T-helper 17 cell (primary cell): Measurements from ENCODE around the gene SNTA1. TPM values are rescaled to one million over a fixed set of nuclear protein-coding genes. Genes with fewer than 3 reads are reported as not detected.
"Not testable (repeated sequence)": the region's sequence is repeated elsewhere in the genome, so short reads cannot be mapped to it uniquely, and the experiment has no call there.

Source experiments
- ATAC-seq: fragments of 150-1000 bp; cut with Tn5 transposase; 2 replicates; pipeline ENCODE4 v1.10.0; 2021; ENCODE audit warnings: mild to moderate bottlenecking, moderate library complexity
- DNase-seq, 3 donors: peaks; one replicate each; pipeline versions ENCODE4 v3.0.0 to v3.0.0-alpha.2; 2020 to 2021
- H3K9me3 ChIP-seq: one replicate; pipeline ENCODE4 v1.7.0; 2013; ENCODE audit warnings: low read length, mild to moderate bottlenecking; ENCODE audit not compliant: control insufficient read depth, poor library complexity, severe bottlenecking
- H3K27ac Mint-ChIP-seq: one replicate; pipeline ENCODE4 v1.8.0; 2022; ENCODE audit warnings: mild to moderate bottlenecking, moderate library complexity, mixed read lengths
- H3K27me3 Mint-ChIP-seq: one replicate; pipeline ENCODE4 v1.8.0; 2022; ENCODE audit warnings: mixed read lengths
- H3K36me3 Mint-ChIP-seq: one replicate; pipeline ENCODE4 v1.8.0; 2022; ENCODE audit warnings: low read depth, mixed read lengths
- H3K4me1 Mint-ChIP-seq: one replicate; pipeline ENCODE4 v1.8.0; 2022; ENCODE audit warnings: mild to moderate bottlenecking, mixed read lengths
- H3K4me3 Mint-ChIP-seq: one replicate; pipeline ENCODE4 v1.8.0; 2022; ENCODE audit warnings: mild to moderate bottlenecking, moderate library complexity, mixed read lengths
- total RNA-seq, 4 donors: library from RNA in 2 of 4; stranded (reverse) in 2 of 4; gene quantifications; one replicate each; pipeline ENCODE4 v1.2.3 and lab custom pipeline; 2022 to 2026

Gene SNTA1
- total RNA-seq, 2 donors from 2014 or later = 5.6 to 6.6 TPM

GRCh38 chr20:33456916-33457642, 13.5 kb upstream of the SNTA1 start:
- H3K36me3 Mint-ChIP-seq, H3K4me3 Mint-ChIP-seq, H3K9me3 ChIP-seq, H3K4me1 Mint-ChIP-seq, H3K27ac Mint-ChIP-seq, H3K27me3 Mint-ChIP-seq: not testable (repeated sequence)
- ATAC-seq = peak; percentile 92
- DNase-seq = peak; percentile 68 to 80 (median 72)

- no peak overlapping the region for H3K4me3 Mint-ChIP-seq
- DNase-seq = no peak
- peaks cover 2% of the 10 kb centered on the region for H3K36me3 Mint-ChIP-seq
- no peaks in the 10 kb centered on the region for H3K9me3 ChIP-seq
- ATAC-seq = no peak
- no peak overlapping the region for H3K27ac Mint-ChIP-seq
- peaks cover 2% of the 10 kb centered on the region for H3K4me1 Mint-ChIP-seq
- no peaks in the 10 kb centered on the region for H3K27me3 Mint-ChIP-seq
Observed at GRCh38 chr20:33450867-33451266, 7.3 kb upstream of the SNTA1 start.

GRCh38 chr20:33445881-33446625, 2.5 kb upstream of the SNTA1 start:
- H3K4me3 Mint-ChIP-seq = no peak overlapping the region
- ATAC-seq (no peak), DNase-seq (no peak)
- H3K9me3 ChIP-seq = no peaks in the 10 kb centered on the region
- H3K4me1 Mint-ChIP-seq = peaks cover 17% of the 10 kb centered on the region
- H3K27me3 Mint-ChIP-seq = no peaks in the 10 kb centered on the region
- H3K27ac Mint-ChIP-seq = no peak overlapping the region
- H3K36me3 Mint-ChIP-seq = peaks cover 2% of the 10 kb centered on the region

DNA sequence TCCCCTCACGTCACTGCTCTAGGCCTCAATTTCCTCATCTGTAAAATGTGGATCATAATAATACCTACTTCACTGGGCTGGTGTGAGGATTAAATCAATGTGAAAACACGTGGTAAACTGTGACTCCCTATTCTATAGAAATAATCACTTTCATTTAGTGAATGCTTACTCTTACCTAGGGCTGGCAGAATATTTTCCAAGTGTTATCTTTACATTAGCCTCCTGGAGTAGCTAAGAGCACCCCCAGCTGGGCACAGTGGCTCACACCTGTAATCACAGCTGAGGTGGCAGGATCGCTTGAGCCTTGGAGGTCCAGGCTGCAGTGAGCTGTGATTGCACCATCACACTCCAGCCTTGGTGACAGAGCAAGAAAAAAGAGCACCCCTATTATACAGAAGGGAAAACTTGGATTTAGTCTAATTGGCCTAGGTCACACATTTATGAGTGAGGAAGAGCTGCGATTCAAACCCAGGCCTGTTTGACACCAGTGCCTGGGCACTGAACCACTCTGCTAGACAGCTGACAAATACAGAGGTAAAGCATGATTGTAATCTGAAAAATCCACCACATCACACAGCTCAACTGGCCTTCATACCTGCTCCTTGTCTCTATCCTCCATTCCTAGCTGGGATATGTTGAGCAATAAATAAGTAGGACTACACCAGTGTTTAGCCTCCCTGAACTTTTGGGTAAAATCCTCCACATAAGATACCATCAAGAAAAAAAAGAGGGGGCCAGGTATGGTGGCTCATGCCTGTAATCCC, 1.4 kb upstream of the SNTA1 start:
- peak overlapping the region; percentile 80 for H3K27ac Mint-ChIP-seq
- no peaks in the 10 kb centered on the region for H3K27me3 Mint-ChIP-seq
- H3K4me3 Mint-ChIP-seq = peak overlapping the region; percentile 94
- no peaks in the 10 kb centered on the region for H3K9me3 ChIP-seq
- peaks cover 17% of the 10 kb centered on the region for H3K4me1 Mint-ChIP-seq
- DNase-seq (peak in 2 of 3 donors; percentile 9 to 17), ATAC-seq (peak; percentile 14)
- peaks cover 2% of the 10 kb centered on the region for H3K36me3 Mint-ChIP-seq

DNA sequence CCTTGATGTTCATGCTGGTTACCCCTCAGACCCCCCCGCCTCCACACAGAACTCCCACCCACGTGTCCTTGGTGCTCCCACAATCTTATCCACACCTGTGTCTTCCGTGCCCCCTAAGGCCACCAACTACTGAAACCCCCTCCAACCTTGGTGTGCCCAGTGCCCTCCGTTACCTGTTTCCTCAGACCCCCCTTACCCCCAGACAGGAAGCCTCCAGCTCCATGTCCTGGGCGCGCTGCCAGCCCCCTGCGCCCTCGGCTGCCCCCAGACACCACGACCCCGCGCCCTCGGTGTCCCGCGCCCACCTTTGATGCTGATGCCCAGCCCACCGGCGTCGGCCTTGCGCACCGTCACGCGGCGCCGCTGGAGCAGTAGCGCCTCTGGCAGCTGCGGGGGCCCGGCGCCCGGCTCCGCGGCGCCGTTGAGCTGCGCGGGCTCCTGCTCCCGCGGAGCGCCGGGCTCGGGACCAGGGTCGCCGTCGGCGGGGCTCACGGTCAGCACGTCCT, 504 bp downstream of the SNTA1 start:
- H3K36me3 Mint-ChIP-seq = no peaks in the 10 kb centered on the region
- DNase-seq (peak in 1 of 3 donors; percentile 14), ATAC-seq (peak; percentile 14)
- H3K9me3 ChIP-seq = no peaks in the 10 kb centered on the region
- no peaks in the 10 kb centered on the region for H3K27me3 Mint-ChIP-seq
- H3K4me3 Mint-ChIP-seq = peak overlapping the region; percentile 88
- H3K4me1 Mint-ChIP-seq = peaks cover 17% of the 10 kb centered on the region
- peak overlapping the region; percentile 24 for H3K27ac Mint-ChIP-seq

DNA sequence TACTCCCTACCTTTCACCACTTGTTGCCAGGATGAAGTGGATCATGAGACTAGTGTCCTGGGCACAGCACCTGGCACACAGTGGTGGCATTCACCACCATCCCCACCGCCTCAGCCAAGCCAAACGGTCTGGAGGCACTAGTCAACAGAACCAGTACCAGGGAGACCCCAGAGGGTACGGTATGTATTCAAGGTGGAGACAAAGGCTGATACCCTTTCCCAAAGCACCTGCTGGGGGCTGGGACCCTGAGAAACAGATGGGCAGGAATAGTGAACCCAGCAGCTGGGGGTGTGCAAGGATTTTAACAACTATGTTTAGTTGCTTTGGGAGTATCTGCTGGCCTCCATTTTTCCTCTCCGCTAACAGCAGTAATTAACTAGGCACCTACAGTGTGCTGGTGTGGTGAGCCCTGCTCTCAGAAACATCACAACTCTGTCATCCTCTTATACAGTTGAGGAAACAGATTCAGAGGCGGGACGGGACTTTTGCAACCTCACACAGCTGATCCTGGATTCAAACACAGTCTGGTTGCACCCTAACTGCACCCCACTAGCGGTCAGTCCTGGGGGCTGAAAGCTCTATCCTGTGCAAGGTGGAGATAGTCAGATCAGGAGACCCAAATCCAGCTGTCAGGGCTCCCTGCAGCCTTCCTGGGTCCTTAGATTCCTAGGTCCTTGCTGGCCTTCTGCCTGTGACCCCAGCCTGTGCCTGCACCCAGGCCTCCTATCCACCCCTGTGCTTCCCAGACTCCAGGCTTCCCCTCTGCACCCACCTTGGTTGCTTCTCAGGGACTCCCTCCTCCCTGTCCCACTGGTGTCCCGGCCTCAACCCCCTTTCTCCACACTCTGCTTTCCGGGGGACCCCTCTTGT, 1.2 kb downstream of the SNTA1 start:
- DNase-seq = no peak
- peak overlapping the region; percentile 88 for H3K4me3 Mint-ChIP-seq
- peak overlapping the region; percentile 24 for H3K27ac Mint-ChIP-seq
- peaks cover 17% of the 10 kb centered on the region for H3K4me1 Mint-ChIP-seq
- H3K9me3 ChIP-seq = no peaks in the 10 kb centered on the region
- H3K27me3 Mint-ChIP-seq = no peaks in the 10 kb centered on the region
- no peak for ATAC-seq
- no peaks in the 10 kb centered on the region for H3K36me3 Mint-ChIP-seq

DNA sequence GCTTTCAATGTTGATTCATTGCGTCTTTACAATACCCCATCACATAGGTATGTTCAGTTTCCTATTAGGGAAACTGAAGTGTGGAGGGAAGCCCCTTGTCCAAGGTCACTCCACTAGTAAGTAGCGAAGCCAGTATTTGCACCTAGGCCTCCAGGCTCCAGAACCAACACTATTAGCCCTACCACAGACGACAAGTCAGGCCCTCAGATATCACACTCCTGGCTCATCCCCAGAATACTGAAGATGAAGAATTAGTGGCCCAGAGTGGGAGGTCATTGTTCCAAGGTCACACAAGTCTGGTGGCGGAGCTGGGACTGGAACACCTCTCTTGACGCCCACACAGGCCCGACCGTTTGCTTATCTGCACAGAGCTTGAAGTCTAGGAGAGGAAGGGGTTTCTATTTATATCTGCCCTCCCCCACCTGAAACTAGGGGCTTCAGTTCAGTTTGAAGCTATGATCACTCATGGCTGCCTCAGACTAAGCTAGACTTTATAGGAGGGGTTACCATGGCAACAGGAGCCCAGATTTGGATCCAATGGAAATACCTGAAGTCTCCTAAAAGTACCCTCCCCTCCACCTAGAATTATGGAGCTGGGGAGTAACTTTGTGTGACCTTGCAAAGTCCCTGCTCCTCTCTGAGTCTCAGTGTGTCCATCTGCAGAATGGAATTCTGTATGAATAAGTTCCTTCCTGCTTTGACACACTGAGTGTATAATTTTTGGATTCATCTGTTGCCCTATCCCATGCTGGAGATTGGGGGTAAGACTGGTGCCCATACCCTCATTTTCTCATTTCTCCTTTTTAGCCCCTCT, 2.2 kb downstream of the SNTA1 start:
- Mint-ChIP-seq H3K4me3 (no peak overlapping the region), H3K4me1 (peaks cover 17% of the 10 kb centered on the region), H3K27ac (no peak overlapping the region), H3K36me3 (no peaks in the 10 kb centered on the region), H3K27me3 (no peaks in the 10 kb centered on the region)
- no peak for DNase-seq
- ATAC-seq = no peak
- H3K9me3 ChIP-seq = no peaks in the 10 kb centered on the region

DNA sequence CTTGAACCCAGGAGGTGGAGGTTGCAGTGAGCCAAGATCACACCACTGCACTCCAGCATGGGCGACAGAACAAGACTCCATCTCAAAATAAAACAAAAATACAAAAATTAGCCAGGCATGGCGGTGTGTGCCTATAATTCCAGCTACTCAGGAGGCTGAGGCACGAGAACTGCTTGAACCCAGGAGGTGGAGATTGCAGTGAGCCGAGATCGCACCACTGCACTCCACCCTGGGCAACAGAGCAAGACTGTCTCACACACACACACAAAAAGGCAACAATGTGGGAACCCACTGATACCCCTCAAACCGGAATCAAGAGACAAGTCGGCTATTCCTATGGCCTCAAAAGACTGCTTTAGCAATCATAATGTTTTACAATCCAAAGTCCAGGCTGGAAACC, 3.0 kb downstream of the SNTA1 start:
- not testable (repeated sequence) for H3K9me3 ChIP-seq, H3K27me3 Mint-ChIP-seq, H3K4me3 Mint-ChIP-seq, DNase-seq, H3K27ac Mint-ChIP-seq, ATAC-seq, H3K36me3 Mint-ChIP-seq
- peaks cover 17% of the 10 kb centered on the region for H3K4me1 Mint-ChIP-seq

DNA sequence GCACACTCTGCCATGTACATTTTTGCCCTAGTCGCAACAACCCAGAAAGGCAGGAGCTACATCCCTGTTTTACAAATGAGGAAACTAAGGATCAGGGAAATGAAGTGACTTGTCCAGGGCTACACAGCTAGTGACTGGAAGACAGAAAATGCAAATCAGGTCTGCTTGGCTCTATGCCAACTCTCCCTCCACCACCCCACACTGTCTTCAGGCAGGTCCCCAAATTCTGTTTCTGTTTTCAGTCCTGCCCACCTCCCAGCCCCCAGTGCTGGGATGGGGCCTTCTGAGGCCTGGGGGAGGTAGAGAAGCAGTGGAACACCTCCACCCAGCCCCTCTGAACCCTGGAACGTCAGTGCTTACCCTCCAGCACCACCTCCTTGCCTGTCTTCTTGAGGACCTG, 5.1 kb downstream of the SNTA1 start:
- no peaks in the 10 kb centered on the region for H3K9me3 ChIP-seq
- Mint-ChIP-seq H3K27ac (no peak overlapping the region), H3K27me3 (no peaks in the 10 kb centered on the region), H3K36me3 (peaks cover 2% of the 10 kb centered on the region), H3K4me1 (peaks cover 11% of the 10 kb centered on the region), H3K4me3 (no peak overlapping the region)
- DNase-seq = no peak
- no peak for ATAC-seq

DNA sequence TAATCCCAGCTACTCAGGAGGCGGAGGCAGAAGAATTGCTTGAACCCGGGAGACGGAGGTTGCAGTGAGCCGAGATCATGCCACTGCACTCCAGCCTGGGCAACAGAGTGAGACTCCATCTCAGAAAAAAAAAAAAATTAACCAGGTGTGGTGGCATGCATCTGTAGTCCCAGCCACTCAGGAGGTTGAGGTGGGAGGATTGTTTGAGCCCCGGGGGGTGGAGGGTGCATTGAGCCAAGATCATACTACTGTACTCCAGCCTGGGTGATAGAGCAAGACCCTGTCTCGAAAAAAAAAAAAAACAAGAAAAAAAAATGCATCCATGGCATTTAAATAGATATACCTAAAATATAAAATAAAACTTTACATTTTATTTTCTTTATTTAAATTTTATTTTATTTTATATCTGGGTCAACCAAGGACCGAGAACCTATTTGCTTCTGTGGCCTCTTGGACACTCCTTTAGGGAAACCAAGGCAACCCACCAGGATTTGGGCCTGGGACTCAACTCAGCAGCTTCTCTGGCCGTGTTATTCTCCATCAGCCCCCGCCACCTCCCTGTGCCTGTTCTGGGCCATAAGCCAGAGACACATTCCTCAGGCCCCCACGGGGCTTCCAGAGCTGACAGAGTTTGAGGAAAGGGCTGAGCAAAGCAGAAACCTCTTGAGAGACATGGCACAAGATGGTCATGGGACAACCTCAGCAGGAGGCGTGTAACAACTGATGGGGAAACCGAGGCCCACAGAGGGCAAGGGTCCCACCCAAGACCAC, 6.2 kb downstream of the SNTA1 start:
- ATAC-seq (no peak), DNase-seq (no peak)
- H3K9me3 ChIP-seq = no peaks in the 10 kb centered on the region
- Mint-ChIP-seq H3K36me3 (peaks cover 2% of the 10 kb centered on the region), H3K27ac (no peak overlapping the region), H3K4me1 (peaks cover 5% of the 10 kb centered on the region), H3K27me3 (no peaks in the 10 kb centered on the region), H3K4me3 (no peak overlapping the region)

- DNase-seq (no peak), ATAC-seq (no peak)
- Mint-ChIP-seq H3K27ac (peak overlapping the region; percentile 70), H3K27me3 (no peaks in the 10 kb centered on the region), H3K4me1 (peaks cover 2% of the 10 kb centered on the region), H3K4me3 (no peak overlapping the region), H3K36me3 (peaks cover 2% of the 10 kb centered on the region)
- no peaks in the 10 kb centered on the region for H3K9me3 ChIP-seq
Observed at GRCh38 chr20:33434434-33434833, 9.1 kb downstream of the SNTA1 start.
